Astrocyte of the hippocampus (primary cell): Measurements from ENCODE around the gene EHD4.

Source experiments
- DNase-seq: peaks from one replicate; pipeline ENCODE4 v3.0.0; 2011; ENCODE audit warnings: low read depth, low spot score

Gene EHD4

DNA sequence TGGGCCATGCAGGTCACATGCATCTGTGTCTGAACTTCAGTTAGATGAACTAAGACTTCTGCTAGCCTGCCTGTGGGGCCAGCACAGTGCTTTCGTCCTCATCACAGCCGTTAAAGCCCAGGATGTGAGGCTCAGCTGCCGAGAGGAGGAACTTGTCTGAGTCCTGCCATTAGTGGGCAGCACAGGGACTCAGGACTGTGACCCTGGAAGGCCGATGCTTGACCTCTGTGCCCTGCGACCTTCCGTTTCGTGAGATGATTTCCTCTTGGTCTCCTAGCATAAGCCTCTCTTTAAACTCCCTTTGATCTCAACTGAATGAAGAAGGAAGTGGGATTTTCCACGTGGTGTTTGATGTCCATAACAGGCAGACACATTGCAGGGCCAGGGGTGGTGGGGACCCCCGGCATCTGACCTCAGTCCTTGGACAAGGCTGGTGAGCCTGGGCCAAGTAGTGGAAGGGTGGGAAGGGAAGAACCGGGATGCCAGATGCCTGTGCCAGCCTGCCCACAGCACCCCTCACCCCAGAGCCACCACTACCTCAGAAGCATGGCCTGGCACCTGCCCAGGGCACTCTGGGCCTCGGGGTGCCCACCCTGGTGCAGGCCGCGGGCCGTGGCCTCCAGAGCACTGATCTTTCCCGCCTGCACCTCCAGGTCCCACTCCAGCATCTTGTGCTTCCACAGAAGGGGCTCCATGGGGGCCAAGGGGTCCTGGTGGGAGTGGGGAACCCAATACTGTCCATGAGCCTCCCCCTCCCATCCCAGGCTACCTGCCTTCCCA is 112.1 kb downstream of the EHD4 start:
- DNase-seq = no peak

DNA sequence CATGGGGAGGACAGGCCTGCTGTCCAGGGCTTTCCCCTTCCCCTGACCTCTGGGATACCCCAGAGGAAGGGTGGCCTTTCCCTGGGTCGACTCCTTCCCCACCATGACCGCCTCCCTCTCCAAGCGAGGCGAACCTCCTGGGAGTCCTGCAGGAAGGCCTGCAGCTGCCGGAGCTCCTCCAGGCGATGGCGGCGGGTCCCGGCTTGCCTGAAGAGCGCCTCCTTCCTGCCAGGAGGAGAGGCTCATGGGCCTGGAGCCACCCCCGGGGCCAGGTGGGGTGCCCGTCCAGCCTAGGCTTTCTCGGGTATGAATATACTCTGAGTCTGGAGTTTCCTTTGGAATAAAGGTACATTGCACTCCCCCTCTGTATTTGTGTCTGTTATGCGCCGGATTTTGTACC is 113.6 kb downstream of the EHD4 start:
- DNase-seq = no peak

DNA sequence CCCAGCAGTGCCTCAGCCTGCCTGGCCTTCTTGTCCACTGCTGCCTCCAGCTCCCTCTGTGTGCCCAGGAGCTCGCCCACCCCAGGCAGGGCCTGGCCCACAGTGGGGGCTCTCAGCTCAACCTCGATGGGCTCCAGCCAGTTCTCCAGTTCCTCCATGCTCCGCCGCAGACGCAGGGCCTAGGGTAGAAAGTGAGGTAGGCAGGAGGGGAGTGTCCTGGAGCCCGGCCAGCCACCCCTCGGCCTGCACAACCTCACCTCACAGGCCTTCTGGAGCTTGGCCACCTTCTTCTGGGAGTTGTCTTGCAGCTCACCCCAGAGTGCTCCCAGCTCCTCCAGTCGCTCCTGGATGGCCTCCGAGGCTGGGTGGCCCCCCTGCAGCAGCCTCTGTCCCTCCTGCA is 115.0 kb downstream of the EHD4 start:
- no peak for DNase-seq

DNA sequence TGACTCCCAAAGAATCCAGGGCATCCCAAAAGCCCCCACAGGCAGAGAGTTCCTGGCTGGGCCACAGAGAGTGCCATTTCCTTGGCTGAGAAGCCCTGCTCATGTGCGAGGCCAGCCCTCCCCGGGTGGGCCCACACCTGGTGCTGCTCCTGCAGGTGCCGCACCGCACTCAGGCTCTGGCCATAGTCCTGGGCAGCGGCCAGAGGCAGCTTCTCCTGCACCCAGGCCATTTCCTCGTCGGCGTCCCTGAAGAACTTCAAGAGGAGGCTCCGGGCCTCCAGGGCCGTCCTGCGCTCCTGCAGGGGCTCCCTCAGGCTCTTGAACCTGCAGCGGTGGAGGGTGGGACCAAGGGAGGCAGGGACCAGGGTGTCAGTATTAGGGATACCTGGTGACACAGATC is 115.6 kb downstream of the EHD4 start:
- DNase-seq = no peak

DNA sequence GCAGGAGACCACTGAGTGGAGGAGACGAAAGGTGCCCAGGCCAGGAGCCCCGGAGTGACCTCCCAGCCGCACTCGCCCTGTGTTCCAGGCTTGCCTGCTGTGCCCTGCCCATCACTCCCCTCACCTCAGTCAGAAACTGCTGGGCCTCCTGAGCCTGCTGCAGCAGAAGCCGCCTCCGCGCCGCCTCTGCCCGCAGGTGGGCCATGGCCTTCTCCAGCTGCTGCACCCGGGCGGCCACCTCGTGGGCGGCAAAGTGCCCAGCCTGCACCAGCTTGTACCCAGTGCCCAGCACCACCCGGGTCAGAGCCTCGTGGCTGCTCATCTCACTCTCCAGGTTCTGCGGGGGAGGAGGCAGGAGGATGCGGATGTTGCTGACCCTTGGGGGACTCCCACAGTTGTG is 116.1 kb downstream of the EHD4 start:
- DNase-seq = no peak

DNA sequence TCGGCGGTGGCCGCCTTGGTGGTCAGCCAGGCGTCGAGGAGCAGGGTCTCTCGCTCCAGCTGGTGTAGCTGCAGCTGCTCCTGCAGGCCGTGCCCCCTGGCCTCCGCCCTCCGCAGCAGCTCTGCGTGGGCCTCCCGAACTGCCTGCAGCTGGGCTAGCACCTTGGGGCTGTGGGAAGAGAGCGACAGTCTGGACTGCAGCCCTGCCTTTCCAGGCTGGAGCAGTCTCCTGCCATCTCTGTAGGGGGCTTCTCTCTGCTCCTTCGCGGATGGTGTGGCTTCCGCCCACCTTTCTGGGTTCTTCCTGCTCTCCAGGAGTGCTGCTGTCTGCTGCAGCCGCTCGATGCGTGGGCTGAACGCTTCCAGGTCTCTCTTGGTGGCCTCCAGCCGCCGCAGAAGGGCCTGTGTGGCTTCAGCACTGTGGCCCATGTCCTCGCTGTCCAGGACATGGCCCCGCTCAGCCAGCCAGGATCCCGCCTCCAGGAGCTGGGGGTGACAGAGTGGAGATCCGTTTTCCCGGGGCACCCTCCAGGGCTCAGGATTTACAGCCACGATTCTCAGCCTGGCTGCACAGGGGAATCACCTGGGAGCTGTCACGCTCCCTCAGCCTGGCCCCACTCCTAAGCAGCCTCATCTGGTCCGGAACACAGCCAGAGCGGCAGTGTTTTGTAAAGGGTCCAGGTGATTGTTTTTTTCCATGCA is 116.9 kb downstream of the EHD4 start:
- no peak for DNase-seq

DNA sequence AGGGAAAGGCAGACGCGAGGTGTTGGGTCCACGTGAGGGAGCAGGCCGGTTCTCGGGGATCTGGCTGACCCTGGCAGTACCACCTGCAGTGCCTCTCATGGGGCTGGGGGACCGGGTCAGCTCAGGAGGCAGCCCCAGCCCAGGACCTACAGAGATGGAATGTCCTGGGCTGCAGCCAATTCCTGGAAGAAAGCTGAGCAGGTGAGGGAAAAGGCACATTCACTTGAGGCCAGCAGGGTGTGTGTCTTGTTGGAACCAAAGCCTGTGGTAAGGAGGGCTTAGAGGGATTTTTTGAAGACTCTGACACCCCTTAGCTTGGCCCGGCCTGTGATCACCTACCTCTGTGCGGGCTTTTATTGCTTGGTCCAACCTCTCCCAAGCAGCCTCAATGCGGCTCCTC is 117.9 kb downstream of the EHD4 start:
- DNase-seq = no peak

DNA sequence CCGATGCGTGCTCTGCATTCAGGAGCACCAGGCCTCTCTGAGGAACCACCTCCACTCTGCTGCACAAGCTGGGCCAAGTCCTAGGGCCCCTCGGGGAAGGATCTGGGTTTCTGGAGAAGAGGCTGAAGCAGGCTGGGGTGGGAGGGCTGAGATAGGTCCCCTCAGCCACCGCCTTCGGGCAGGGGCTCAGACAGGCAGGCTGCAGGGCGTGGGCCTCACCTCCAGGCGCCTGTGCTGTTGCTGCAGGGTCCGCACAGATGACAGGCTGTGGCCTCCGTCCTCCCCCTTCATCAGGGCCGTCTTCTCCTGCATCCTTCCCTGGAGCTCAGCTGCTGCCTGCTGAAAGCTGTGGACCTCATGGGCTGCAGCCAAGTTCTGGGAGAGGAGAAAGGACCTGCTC is 118.5 kb downstream of the EHD4 start:
- no peak for DNase-seq

DNA sequence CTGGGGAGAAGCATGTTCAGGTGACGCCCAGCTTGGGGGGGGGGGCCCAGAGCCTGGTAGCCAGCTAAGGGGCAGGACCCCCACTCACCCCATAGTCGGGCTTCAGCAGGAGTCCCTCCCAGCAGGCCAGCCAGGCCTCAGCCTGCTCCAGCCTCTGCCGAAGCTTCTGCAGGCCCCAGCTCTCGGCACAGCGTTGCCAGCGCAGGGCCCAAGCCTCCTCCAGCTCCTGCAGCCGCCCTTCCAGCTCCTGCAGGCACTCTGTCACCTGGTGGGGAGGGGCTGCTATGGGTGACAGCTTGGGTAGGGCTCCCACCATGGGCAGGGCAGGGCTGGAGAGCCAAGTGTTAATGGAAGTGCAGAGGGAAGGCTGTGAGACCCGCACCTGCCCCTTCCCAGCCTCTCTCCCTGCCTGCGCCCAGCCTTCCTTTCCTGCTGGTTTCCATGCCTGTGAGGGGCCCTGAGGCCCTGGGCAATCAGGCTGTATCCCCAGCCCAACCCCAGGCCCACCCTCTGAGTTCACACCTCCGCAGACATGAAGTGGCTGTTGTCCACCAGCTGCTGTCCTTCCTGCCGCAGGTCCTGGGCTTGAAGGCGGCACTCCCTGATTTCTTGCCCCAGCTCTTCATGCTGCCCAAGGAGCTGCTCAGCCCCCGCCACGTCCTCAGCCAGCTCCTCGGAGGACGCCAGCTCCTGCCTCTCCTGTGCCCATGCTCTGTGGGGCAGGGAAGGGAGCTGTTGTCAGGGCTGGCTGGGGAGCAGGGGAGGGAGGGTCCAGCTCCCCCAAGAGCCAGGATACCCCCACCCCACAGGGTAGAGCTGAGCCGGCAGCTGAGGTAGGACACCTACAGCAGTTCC is 119.4 kb downstream of the EHD4 start:
- no peak for DNase-seq

DNA sequence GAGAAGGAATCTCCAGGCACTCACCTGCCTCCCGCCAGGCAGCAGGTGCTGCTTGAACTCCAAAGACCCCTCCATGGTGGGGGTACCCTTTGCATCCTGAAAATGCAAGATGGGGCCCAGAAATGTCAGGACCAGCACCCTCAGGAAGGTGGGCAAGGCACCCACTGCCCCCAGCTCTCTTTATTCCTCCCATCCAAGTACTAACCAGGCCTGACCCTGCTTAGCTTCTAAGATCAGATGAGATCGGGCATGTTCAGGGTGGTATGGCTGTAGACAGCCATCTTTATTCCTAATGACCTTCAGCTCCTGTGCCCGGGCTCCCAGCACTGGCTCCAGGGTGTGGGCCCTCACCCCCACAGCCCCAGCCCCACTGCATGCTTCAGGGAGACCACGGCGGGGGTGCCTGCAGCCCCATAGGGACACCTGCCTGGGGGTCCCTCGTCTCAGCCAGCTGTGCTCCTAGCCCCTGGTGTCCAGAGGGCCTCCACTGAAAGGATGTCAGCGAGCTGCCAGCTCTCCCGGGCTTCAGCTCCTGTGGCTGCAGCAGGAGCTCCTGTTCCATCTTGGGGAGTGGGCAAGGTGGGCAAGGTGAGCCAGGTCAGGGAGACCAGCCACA is 120.5 kb downstream of the EHD4 start:
- DNase-seq = no peak

DNA sequence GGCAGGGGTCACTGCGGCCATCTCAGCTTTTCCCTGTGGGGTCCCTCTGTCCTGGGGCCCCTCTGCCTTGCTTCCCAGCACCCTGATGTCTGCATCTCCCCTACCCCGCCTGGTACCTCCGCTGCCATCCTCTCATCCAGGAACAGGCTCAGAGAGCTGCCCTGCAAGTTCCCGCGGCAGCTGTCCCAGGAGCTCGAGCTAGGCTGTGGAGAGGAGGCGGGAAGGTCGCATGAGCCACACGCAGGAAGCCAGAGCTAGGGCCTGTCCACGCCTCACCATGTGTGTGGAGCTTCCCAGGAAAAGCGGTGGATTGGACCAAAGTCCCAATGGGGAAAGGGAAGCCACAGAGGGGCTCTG is 121.2 kb downstream of the EHD4 start:
- no peak for DNase-seq

DNA sequence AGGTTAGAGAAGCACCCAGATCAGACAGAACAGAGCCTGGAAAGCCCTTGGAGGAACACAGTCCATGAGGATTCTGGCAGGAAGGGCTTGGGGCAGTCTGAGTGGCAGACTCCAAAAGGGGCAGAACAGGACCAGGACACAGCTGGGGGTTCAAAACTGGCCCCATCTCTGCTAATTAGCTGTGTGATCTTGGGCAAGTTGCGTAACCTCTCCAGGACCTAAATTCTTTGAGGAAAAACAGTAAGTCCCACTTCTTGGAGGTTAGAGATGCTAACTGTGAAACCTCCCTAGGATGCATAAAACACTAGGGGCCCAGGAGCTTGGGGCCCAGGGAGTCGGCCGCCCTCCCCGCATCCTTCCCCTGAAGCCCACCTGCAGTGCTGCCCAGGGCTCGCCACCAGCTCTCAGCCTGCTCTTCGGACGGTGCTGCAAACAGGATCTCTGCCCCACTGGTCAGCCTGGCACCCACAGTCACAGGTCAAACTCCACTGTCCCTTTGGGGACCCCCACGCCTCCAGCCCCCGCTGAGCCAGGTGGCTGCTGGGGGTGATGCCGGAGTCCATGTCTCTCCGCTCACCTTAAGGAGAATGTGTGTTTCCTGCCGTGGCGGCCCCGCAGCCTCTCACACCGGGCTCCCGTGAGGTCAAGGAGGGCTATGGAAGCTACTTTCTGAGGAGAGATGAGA is 121.7 kb downstream of the EHD4 start:
- no peak for DNase-seq

DNA sequence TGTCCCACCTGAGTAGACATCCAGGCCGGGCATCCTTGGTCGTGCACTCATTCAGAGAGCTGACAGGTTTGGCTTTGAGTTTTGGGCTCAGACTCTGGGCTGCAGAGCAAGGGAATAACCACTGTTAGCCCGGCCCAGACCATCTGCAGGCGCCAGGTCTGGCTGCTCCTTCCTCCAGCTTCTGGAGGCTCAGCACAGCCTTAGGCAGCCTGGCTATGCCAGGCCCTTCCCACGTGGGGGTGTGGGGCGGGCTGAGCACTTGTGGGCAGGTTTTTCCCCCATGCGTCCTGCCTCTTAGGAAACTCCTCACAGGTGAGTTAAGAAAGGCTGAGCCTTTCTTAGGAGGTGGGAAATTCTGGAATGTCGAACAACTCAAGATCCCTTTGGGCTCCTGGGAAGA is 122.5 kb downstream of the EHD4 start:
- no peak for DNase-seq

DNA sequence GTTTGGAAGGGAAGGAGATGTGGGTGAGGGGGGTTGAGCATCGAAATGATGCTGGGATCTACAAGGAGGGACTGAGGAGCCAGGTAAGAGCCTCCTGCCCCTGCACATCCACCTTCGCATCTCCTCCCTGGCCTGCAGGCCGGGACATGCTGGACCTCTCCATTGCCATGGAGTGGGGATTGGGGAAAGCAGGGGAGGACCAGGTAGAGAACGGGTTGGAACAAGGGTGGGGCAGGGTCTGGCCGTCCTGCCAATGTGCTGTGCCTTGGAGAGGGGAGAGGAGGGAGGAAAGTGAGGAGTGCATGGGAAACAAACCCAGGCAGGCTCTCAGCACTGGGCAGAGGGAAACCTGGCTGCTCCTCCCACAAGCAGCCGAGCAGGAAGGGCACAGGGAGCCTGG is 123.2 kb downstream of the EHD4 start:
- DNase-seq = no peak

DNA sequence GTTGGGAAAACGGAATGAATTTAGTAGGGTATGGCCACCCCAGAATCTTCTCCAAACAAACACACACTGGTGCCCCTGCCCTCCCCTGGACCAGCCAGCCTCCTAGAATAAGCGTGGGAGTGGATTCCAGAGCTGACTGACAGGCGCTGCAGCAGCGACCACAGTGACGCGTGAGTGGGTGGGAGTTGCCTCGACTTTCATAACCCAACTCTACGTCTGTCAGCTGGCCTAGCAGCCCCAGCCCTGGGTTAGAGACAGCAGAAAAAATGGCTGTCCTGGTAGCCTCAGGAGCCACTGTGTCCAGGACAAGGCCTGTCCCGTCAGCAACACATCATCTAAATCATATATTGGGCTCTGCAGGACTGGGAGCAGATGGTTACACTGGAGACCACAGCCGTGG is 123.7 kb downstream of the EHD4 start:
- DNase-seq = no peak

DNA sequence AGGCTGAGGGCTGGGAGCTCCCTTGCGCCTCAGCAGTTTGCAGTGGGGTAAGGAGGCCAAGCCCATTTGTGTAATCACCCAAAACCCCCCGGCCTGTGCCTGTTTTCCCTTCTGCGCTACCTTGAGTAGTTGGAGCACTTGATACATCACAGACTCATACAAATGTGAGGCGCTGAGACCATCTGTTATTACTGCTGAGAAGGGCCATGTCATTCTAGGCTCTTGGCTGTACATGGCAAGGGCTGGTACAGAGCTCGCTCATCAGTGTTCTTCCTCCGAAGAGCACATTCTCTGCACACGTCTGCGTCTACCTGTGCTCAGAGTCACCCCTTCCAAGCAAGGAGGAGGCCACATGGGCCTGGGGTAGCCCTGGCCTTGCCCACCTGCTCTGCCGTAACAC is 124.4 kb downstream of the EHD4 start:
- no peak for DNase-seq

DNA sequence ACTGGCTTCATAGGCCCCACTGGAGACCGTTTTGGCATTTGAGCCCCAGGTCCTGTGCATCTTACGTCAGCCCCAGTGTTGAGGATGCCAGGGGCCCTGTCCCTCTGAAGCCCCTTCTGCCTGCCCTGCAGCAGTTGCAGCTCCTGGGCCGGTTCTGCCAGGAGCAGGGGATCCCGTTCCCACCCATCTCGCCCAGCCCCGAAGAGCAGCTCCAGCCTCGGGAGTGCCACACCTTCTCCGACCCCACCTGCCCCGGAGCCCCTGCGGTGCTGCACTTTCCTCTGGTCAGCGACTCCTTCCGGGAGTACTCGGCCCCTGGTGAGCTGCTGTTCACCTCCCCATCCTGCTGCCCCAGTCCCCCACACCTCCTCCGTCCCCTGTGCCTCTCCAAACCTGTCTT is 125.2 kb downstream of the EHD4 start:
- no peak for DNase-seq
